ENCODE data around the gene SMIM1. TPM values are rescaled to one million over a fixed set of nuclear protein-coding genes. Genes with fewer than 3 reads are reported as not detected.

SMIM1 gene
- total and polyA plus RNA-seq, 2 of the 4 experiments (the other 2 are of a cell fraction) = 0.90 to 3.4 TPM

- Histone ChIP-seq H4K5ac (ENCODE audit: low read depth, low read length) (no peak overlapping the region), H2BK120ac (ENCODE audit: low read depth, low read length) (no peak overlapping the region), H2BK15ac (ENCODE audit: low read depth, low read length) (no peak overlapping the region), H4K20me1 (ENCODE audit: insufficient read depth, low read length) (peaks cover 27% of the 10 kb centered on the region), H3K4me1 (ENCODE audit: control insufficient read depth, insufficient read depth, low read length) (no peaks in the 10 kb centered on the region), H3K36me3 (ENCODE audit: control insufficient read depth, insufficient read depth, low read length) (peaks cover 61% of the 10 kb centered on the region), H3K14ac (replicated peaks; ENCODE audit: low read depth, low read length) (no peak overlapping the region), H4K8ac (ENCODE audit: low read depth in 2 of 2, low read length in 2 of 2) (no peak overlapping the region), H2BK5ac (ENCODE audit: low read depth, low read length, poor library complexity, severe bottlenecking) (no peak overlapping the region), H2AK9ac (replicated peaks; ENCODE audit: low read depth, low read length, poor library complexity) (no peak overlapping the region), H3K56ac (ENCODE audit: extremely low read depth, insufficient read depth, low read length) (no peak overlapping the region), H3K4me3 (ENCODE audit: insufficient read depth, low read depth, low read length) (no peak overlapping the region), H3K4me2 (ENCODE audit: low read depth, low read length) (no peak overlapping the region), H3K23ac (ENCODE audit: low read depth, low read length) (no peak overlapping the region), H3K27me3 (ENCODE audit: control insufficient read depth, insufficient read depth, low read length) (no peaks in the 10 kb centered on the region), H3K4ac (ENCODE audit: low read depth, low read length) (no peak overlapping the region), H3K9me1 (ENCODE audit: insufficient read depth, low read length) (no peaks in the 10 kb centered on the region), H2BK20ac (ENCODE audit: low read depth, low read length) (no peak overlapping the region), H2AFZ (replicated peaks; ENCODE audit: low read length, poor library complexity) (no peak overlapping the region), H4K91ac (ENCODE audit: insufficient read depth, low read depth, low read length) (no peak overlapping the region), H3K9ac (ENCODE audit: low read depth, low read length) (no peak overlapping the region), H3K9me3 (ENCODE audit: control insufficient read depth, insufficient read depth, low read length) (no peaks in the 10 kb centered on the region), H3K27ac (ENCODE audit: insufficient read depth, low read length) (no peak overlapping the region), H3K18ac (ENCODE audit: low read depth, low read length) (no peak overlapping the region), H3K79me1 (ENCODE audit: low read depth in 1 of 2, low read length in 2 of 2) (peaks cover 11 to 24% of the 10 kb centered on the region in 2 experiments), H2AK5ac (ENCODE audit: low read depth, low read length) (no peak overlapping the region)
- no peak for DNase-seq
- no TSS peak for BruUV-seq (replicated peaks)
- WGBS, 2 experiments (ENCODE audit: extremely low coverage in 2 of 2, insufficient read length in 1 of 2) = 94% methylated on average over 9 of the region's 13 CpGs; no CpG with 5 or more reads in 1 of the 2 experiments
- no peak for ATAC-seq (ENCODE audit: low read depth)
- in situ Hi-C loops (cut with MboI; ENCODE audit: low sequenced_read_pairs) = no loop called here
- TF ChIP-seq USF2 (IDR thresholded peaks at IDR 0.05; ENCODE audit: low read depth, low read length) = no peak
- TF ChIP-seq BHLHE40 (IDR thresholded peaks at IDR 0.05; ENCODE audit: low read depth, low read length) = no peak
- no peak for TF ChIP-seq NFE2L2 (IDR thresholded peaks at IDR 0.05; ENCODE audit: low read depth, low read length)
- no peak for TF ChIP-seq MXI1 (IDR thresholded peaks at IDR 0.05; ENCODE audit: borderline replicate concordance, low read depth, low read length)
- ChIA-PET POLR2A (ENCODE audit: unreplicated experiment) (no interaction called here), CTCF (no interaction called here)
- dilution Hi-C loops (cut with HindIII; ENCODE audit: low sequenced_read_pairs, unreplicated experiment) = no loop called here
- intact Hi-C loops (cut with micrococcal nuclease) = no loop called here
Observed at GRCh38 chr1:3785045-3785444, 12.5 kb downstream of the SMIM1 start.
